Activated naive CD8-positive, alpha-beta T cell treated with anti-CD3 and anti-CD28 coated beads, Interleukin-2, amount 50 U/mL, for 24 hours (primary cell): ENCODE data around the gene PLEK2.

Source experiments
- ATAC-seq: fragments of 150-1000 bp; cut with Tn5 transposase; one replicate; pipeline ENCODE4 v1.10.0; 2021
- DNase-seq: peaks from one replicate; pipeline ENCODE4 v3.0.0; 2021
- H3K27ac Mint-ChIP-seq: one replicate; pipeline ENCODE4 v1.8.0; 2021; ENCODE audit warnings: mild to moderate bottlenecking, mixed read lengths
- H3K27me3 Mint-ChIP-seq: one replicate; pipeline ENCODE4 v1.8.0; 2021; ENCODE audit warnings: mixed read lengths
- H3K36me3 Mint-ChIP-seq: one replicate; pipeline ENCODE4 v1.8.0; 2021; ENCODE audit warnings: low read depth, mixed read lengths
- H3K4me1 Mint-ChIP-seq: one replicate; pipeline ENCODE4 v1.8.0; 2021; ENCODE audit warnings: mixed read lengths
- H3K4me3 Mint-ChIP-seq: one replicate; pipeline ENCODE4 v1.8.0; 2021; ENCODE audit warnings: mild to moderate bottlenecking, moderate library complexity, mixed read lengths
- H3K9me3 Mint-ChIP-seq: one replicate; pipeline ENCODE4 v1.8.0; 2021; ENCODE audit warnings: mixed read lengths

PLEK2 gene

GRCh38 chr14:67440513-67440912 is 28.5 kb upstream of the PLEK2 start:
- DNase-seq (no peak), ATAC-seq (no peak)
- Mint-ChIP-seq H3K27ac (no peak overlapping the region), H3K4me3 (no peak overlapping the region), H3K9me3 (no peaks in the 10 kb centered on the region), H3K4me1 (no peaks in the 10 kb centered on the region), H3K27me3 (peaks cover 2% of the 10 kb centered on the region), H3K36me3 (no peaks in the 10 kb centered on the region)

GRCh38 chr14:67438969-67439368 is 27.0 kb upstream of the PLEK2 start:
- Mint-ChIP-seq H3K9me3 (no peaks in the 10 kb centered on the region), H3K4me3 (no peak overlapping the region), H3K4me1 (no peaks in the 10 kb centered on the region), H3K27ac (no peak overlapping the region), H3K27me3 (peaks cover 2% of the 10 kb centered on the region), H3K36me3 (no peaks in the 10 kb centered on the region)
- ATAC-seq (no peak), DNase-seq (no peak)

- Mint-ChIP-seq H3K4me3 (no peak overlapping the region), H3K36me3 (no peaks in the 10 kb centered on the region), H3K27me3 (no peaks in the 10 kb centered on the region), H3K4me1 (no peaks in the 10 kb centered on the region), H3K9me3 (no peaks in the 10 kb centered on the region), H3K27ac (no peak overlapping the region)
- ATAC-seq (no peak), DNase-seq (no peak)
These were observed 24.3 kb upstream of the PLEK2 start for GRCh38 chr14:67436006-67436866.

GRCh38 chr14:67435603-67436002 is 23.6 kb upstream of the PLEK2 start:
- DNase-seq (no peak), ATAC-seq (no peak)
- Mint-ChIP-seq H3K27ac (no peak overlapping the region), H3K27me3 (no peaks in the 10 kb centered on the region), H3K4me3 (no peak overlapping the region), H3K36me3 (no peaks in the 10 kb centered on the region), H3K4me1 (no peaks in the 10 kb centered on the region), H3K9me3 (no peaks in the 10 kb centered on the region)

GRCh38 chr14:67432050-67432564 is 20.1 kb upstream of the PLEK2 start:
- H3K4me3 Mint-ChIP-seq, result no peak overlapping the region
- DNase-seq (no peak), ATAC-seq (no peak)
- H3K9me3 Mint-ChIP-seq, result no peaks in the 10 kb centered on the region
- no peaks in the 10 kb centered on the region for H3K36me3 Mint-ChIP-seq
- peaks cover under 1% of the 10 kb centered on the region for H3K27me3 Mint-ChIP-seq
- no peaks in the 10 kb centered on the region for H3K4me1 Mint-ChIP-seq
- H3K27ac Mint-ChIP-seq, result no peak overlapping the region

- Mint-ChIP-seq H3K4me3 (no peak overlapping the region), H3K4me1 (no peaks in the 10 kb centered on the region), H3K9me3 (no peaks in the 10 kb centered on the region), H3K27ac (no peak overlapping the region), H3K36me3 (no peaks in the 10 kb centered on the region), H3K27me3 (peaks cover 8% of the 10 kb centered on the region)
- ATAC-seq (no peak), DNase-seq (no peak)
These were observed 17.7 kb upstream of the PLEK2 start for GRCh38 chr14:67429510-67430205.

- DNase-seq, result no peak
- H3K9me3 Mint-ChIP-seq, result no peaks in the 10 kb centered on the region
- H3K4me3 Mint-ChIP-seq, result no peak overlapping the region
- peaks cover 10% of the 10 kb centered on the region for H3K27me3 Mint-ChIP-seq
- no peaks in the 10 kb centered on the region for H3K4me1 Mint-ChIP-seq
- no peaks in the 10 kb centered on the region for H3K36me3 Mint-ChIP-seq
- ATAC-seq, result no peak
- H3K27ac Mint-ChIP-seq, result no peak overlapping the region
These were observed 16.6 kb upstream of the PLEK2 start for GRCh38 chr14:67428501-67429031.

GRCh38 chr14:67426983-67427606 is 15.1 kb upstream of the PLEK2 start:
- Mint-ChIP-seq H3K27me3 (peaks cover 15% of the 10 kb centered on the region), H3K27ac (no peak overlapping the region), H3K4me3 (no peak overlapping the region), H3K36me3 (no peaks in the 10 kb centered on the region), H3K4me1 (peaks cover 2% of the 10 kb centered on the region), H3K9me3 (no peaks in the 10 kb centered on the region)
- DNase-seq (peak; percentile 69), ATAC-seq (peak; percentile 79)

- Mint-ChIP-seq H3K9me3 (no peaks in the 10 kb centered on the region), H3K4me3 (no peak overlapping the region), H3K36me3 (no peaks in the 10 kb centered on the region), H3K4me1 (peaks cover 2% of the 10 kb centered on the region), H3K27ac (no peak overlapping the region), H3K27me3 (peaks cover 15% of the 10 kb centered on the region)
- no peak for ATAC-seq
- no peak for DNase-seq
These were observed 14.2 kb upstream of the PLEK2 start for GRCh38 chr14:67426161-67426560.

- Mint-ChIP-seq H3K27me3 (peaks cover 15% of the 10 kb centered on the region), H3K4me3 (no peak overlapping the region), H3K36me3 (no peaks in the 10 kb centered on the region), H3K9me3 (no peaks in the 10 kb centered on the region), H3K27ac (no peak overlapping the region), H3K4me1 (peaks cover 2% of the 10 kb centered on the region)
- ATAC-seq (no peak), DNase-seq (no peak)
These were observed 13.6 kb upstream of the PLEK2 start for GRCh38 chr14:67425608-67426007.

GRCh38 chr14:67424539-67424938 is 12.6 kb upstream of the PLEK2 start:
- no peak overlapping the region for H3K4me3 Mint-ChIP-seq
- no peak for ATAC-seq
- peaks cover 15% of the 10 kb centered on the region for H3K27me3 Mint-ChIP-seq
- H3K4me1 Mint-ChIP-seq, result peaks cover 2% of the 10 kb centered on the region
- no peaks in the 10 kb centered on the region for H3K36me3 Mint-ChIP-seq
- H3K9me3 Mint-ChIP-seq, result no peaks in the 10 kb centered on the region
- no peak overlapping the region for H3K27ac Mint-ChIP-seq
- no peak for DNase-seq

GRCh38 chr14:67423424-67423823 is 11.5 kb upstream of the PLEK2 start:
- no peaks in the 10 kb centered on the region for H3K36me3 Mint-ChIP-seq
- ATAC-seq, result no peak
- H3K4me3 Mint-ChIP-seq, result no peak overlapping the region
- H3K27me3 Mint-ChIP-seq, result peaks cover 15% of the 10 kb centered on the region
- no peak for DNase-seq
- no peak overlapping the region for H3K27ac Mint-ChIP-seq
- H3K9me3 Mint-ChIP-seq, result no peaks in the 10 kb centered on the region
- peaks cover 2% of the 10 kb centered on the region for H3K4me1 Mint-ChIP-seq

- no peaks in the 10 kb centered on the region for H3K36me3 Mint-ChIP-seq
- H3K27ac Mint-ChIP-seq, result no peak overlapping the region
- DNase-seq (no peak), ATAC-seq (no peak)
- H3K4me3 Mint-ChIP-seq, result no peak overlapping the region
- H3K9me3 Mint-ChIP-seq, result no peaks in the 10 kb centered on the region
- peaks cover 10% of the 10 kb centered on the region for H3K27me3 Mint-ChIP-seq
- peaks cover 2% of the 10 kb centered on the region for H3K4me1 Mint-ChIP-seq
These were observed 9.6 kb upstream of the PLEK2 start for GRCh38 chr14:67421356-67422224.
